DND-41 (cell line): ENCODE measurements around the gene RIPOR3.

ENCODE experiments used
- ATAC-seq: fragments of 200-7000 bp; cut with Tn5 transposase; 3 replicates; pipeline ENCODE4 v1.9.1; 2021; ENCODE audit warnings: low read depth; ENCODE audit not compliant: insufficient read depth
- DNase-seq: peaks from one replicate; pipeline ENCODE4 v3.0.0-alpha.2; 2020
- H2AFZ ChIP-seq: 2 replicates; pipeline ENCODE4 v1.6.0; 2012; ENCODE audit warnings: low read depth, low read length
- H3K27ac ChIP-seq: 2 replicates; pipeline ENCODE4 v1.5.1; 2012; ENCODE audit warnings: low read length, inconsistent platforms
- H3K27me3 ChIP-seq: fragments of 200-600 bp; sonication (generic); 2 replicates; pipeline ENCODE4 v1.6.0; 2012; ENCODE audit warnings: low read length, mild to moderate bottlenecking, inconsistent platforms; ENCODE audit not compliant: insufficient read depth, poor library complexity
- H3K36me3 ChIP-seq: 2 replicates; pipeline ENCODE4 v1.5.1; 2012; ENCODE audit warnings: low read length, inconsistent platforms; ENCODE audit not compliant: insufficient read depth
- H3K4me1 ChIP-seq: 2 replicates; pipeline ENCODE4 v1.5.1; 2012; ENCODE audit warnings: mild to moderate bottlenecking, low read length; ENCODE audit not compliant: insufficient read depth
- H3K4me2 ChIP-seq: 2 replicates; pipeline ENCODE4 v1.6.0; 2012; ENCODE audit warnings: mild to moderate bottlenecking, moderate library complexity, low read length, inconsistent platforms; ENCODE audit not compliant: insufficient read depth
- H3K4me3 ChIP-seq, 2 experiments: fragments of 200-600 bp in 1 of 2; shearing (Covaris generic) in 1 of 2; 2 replicates each; pipeline ENCODE4 v1.5.1; 2012 to 2016; ENCODE audit warnings: inconsistent platforms in 2 of 2, low read length in 2 of 2, mild to moderate bottlenecking in 2 of 2, low read depth in 1 of 2, moderate library complexity in 1 of 2
- H3K79me2 ChIP-seq: 2 replicates; pipeline ENCODE4 v1.6.0; 2012; ENCODE audit warnings: low read length, inconsistent platforms; ENCODE audit not compliant: insufficient read depth
- H3K9ac ChIP-seq: 2 replicates; pipeline ENCODE4 v1.6.0; 2012; ENCODE audit warnings: low read depth, mild to moderate bottlenecking, inconsistent platforms, low read length, moderate library complexity
- H3K9me3 ChIP-seq: 2 replicates; pipeline ENCODE4 v1.5.1; 2012; ENCODE audit warnings: low read length, moderate library complexity, mild to moderate bottlenecking, inconsistent platforms; ENCODE audit not compliant: insufficient read depth, severe bottlenecking
- H4K20me1 ChIP-seq: 2 replicates; pipeline ENCODE4 v1.6.0; 2012; ENCODE audit warnings: low read length; ENCODE audit not compliant: insufficient read depth
- CTCF ChIP-seq: IDR thresholded peaks from 2 replicates; pipeline ENCODE4 v1.5.1; 2012; ENCODE audit warnings: borderline replicate concordance, low read length, moderate library complexity, mild to moderate bottlenecking; ENCODE audit not compliant: poor library complexity, severe bottlenecking; ENCODE audit errors: extremely low read depth
- EZH2 ChIP-seq: IDR thresholded peaks from 3 replicates; pipeline ENCODE4 v1.6.1; 2012; ENCODE audit warnings: borderline replicate concordance, low read depth, mild to moderate bottlenecking, moderate library complexity, low read length, inconsistent platforms; ENCODE audit not compliant: severe bottlenecking

The RIPOR3 gene

GRCh38 chr20:50611128-50611810 is 80.1 kb downstream of the RIPOR3 start:
- H3K4me1 ChIP-seq, result no peaks in the 10 kb centered on the region
- H3K9me3 ChIP-seq, result no peaks in the 10 kb centered on the region
- peaks cover 6% of the 10 kb centered on the region for H4K20me1 ChIP-seq
- no peak overlapping the region for H3K27ac ChIP-seq
- no peaks in the 10 kb centered on the region for H3K79me2 ChIP-seq
- H2AFZ ChIP-seq, result no peak overlapping the region
- H3K36me3 ChIP-seq, result no peaks in the 10 kb centered on the region
- no peak overlapping the region for H3K4me2 ChIP-seq
- DNase-seq (no peak), ATAC-seq (no peak)
- no peak overlapping the region for H3K4me3 ChIP-seq
- H3K9ac ChIP-seq, result no peak overlapping the region
- H3K27me3 ChIP-seq, result no peaks in the 10 kb centered on the region
- no peak for TF ChIP-seq CTCF
- TF ChIP-seq EZH2, result no peak

- Histone ChIP-seq H3K4me1 (no peaks in the 10 kb centered on the region), H3K79me2 (no peaks in the 10 kb centered on the region), H3K4me3 (no peak overlapping the region), H3K36me3 (no peaks in the 10 kb centered on the region), H3K9ac (no peak overlapping the region), H3K27ac (no peak overlapping the region), H2AFZ (no peak overlapping the region), H3K27me3 (no peaks in the 10 kb centered on the region), H4K20me1 (peaks cover 6% of the 10 kb centered on the region), H3K4me2 (no peak overlapping the region), H3K9me3 (no peaks in the 10 kb centered on the region)
- DNase-seq (no peak), ATAC-seq (0 out of 3 replicates have a peak, but pooled peaks have one; percentile 24)
- TF ChIP-seq EZH2 (no peak), CTCF (no peak)
These were observed 81.1 kb downstream of the RIPOR3 start for GRCh38 chr20:50610212-50610718.

- DNase-seq (no peak), ATAC-seq (no peak)
- Histone ChIP-seq H4K20me1 (peaks cover 6% of the 10 kb centered on the region), H3K4me3 (no peak overlapping the region), H3K27me3 (no peaks in the 10 kb centered on the region), H3K9me3 (no peaks in the 10 kb centered on the region), H3K36me3 (no peaks in the 10 kb centered on the region), H3K79me2 (no peaks in the 10 kb centered on the region), H2AFZ (no peak overlapping the region), H3K9ac (no peak overlapping the region), H3K4me2 (no peak overlapping the region), H3K4me1 (no peaks in the 10 kb centered on the region), H3K27ac (no peak overlapping the region)
- TF ChIP-seq CTCF, result no peak
- no peak for TF ChIP-seq EZH2
These were observed 81.8 kb downstream of the RIPOR3 start for GRCh38 chr20:50609438-50609989.
